Colonic mucosa (tissue), 4 donors: ENCODE data around the gene GKN2. TPM values are rescaled to one million over a fixed set of nuclear protein-coding genes. Genes with fewer than 3 reads are reported as not detected.
A peak's percentile ranks its signal among the peaks of the same experiment; 100 is the strongest.

ENCODE experiments used
- DNase-seq: peaks from one replicate; pipeline ENCODE4 v3.0.0-alpha.2; 2020
- H3K27ac ChIP-seq: fragments of 200-600 bp; one replicate; pipeline ENCODE4 v1.8.0; 2021
- H3K27me3 ChIP-seq: fragments of 200-600 bp; one replicate; pipeline ENCODE4 v1.8.0; 2021
- H3K36me3 ChIP-seq: fragments of 200-600 bp; one replicate; pipeline ENCODE4 v1.8.0; 2021
- H3K4me1 ChIP-seq: fragments of 200-600 bp; one replicate; pipeline ENCODE4 v1.8.0; 2021; ENCODE audit warnings: mild to moderate bottlenecking
- H3K4me3 ChIP-seq: fragments of 200-600 bp; one replicate; pipeline ENCODE4 v1.8.0; 2021
- H3K9ac ChIP-seq, 2 donors: one replicate each; pipeline ENCODE4 v1.7.0; 2013; ENCODE audit warnings: control low read depth in 2 of 2, low read depth in 2 of 2, low read length in 2 of 2
- H3K9me3 ChIP-seq: fragments of 200-600 bp; one replicate; pipeline ENCODE4 v1.8.0; 2021
- intact Hi-C: fragments of 100-400 bp; cut with DNase I; formaldehyde crosslinking; loops from one replicate; pipeline ENCODE4 v1.14.1; 2022
- total RNA-seq, 2 donors: library from RNA; stranded (reverse); fragmentation: NEBNext Ultra II Directional in 1 of 2; extraction: Animal tissue kit (Norgen Biotek cat#: 25700) in 1 of 2; gene quantifications; one replicate each; pipeline ENCODE4 v1.2.1, GENCODE V29; 2021
- TF ChIP-seq, protein P1 (sequence below): fragments of 200-600 bp; IDR thresholded peaks from one replicate; pipeline ENCODE4 v1.8.0; 2022; ENCODE audit warnings: antibody characterized with exemption, mild to moderate bottlenecking
- donor health status: healthy.
- donor health status: DM: no; HTN: no; CAD: no.
- donor health status: DM: no; HTN: no; CAD: no.

The GKN2 gene
- total RNA-seq, 2 donors from 2014 or later: 0.32 TPM; not detected in 1

DNA sequence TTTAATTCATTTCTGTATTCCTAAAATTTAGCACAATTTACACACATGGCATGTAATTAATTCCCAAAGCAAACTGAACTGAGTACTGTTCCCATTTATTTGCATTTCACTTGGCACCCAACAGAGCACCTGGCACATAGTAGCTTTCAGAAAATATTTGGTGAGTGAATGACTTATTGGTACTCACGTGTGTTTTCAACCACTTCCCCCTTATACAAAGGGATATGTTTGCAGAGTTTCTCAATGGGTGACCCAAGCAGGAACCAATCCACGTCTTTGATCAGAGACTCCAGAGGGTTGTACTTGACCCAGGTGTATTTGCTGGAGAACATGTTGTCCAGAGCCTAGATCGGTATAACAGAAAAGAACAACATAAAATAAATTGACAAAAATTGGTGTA, 6.6 kb downstream of the GKN2 start:
- H3K36me3 ChIP-seq: no peaks in the 10 kb centered on the region
- H3K4me1 ChIP-seq: no peaks in the 10 kb centered on the region
- no peaks in the 10 kb centered on the region for H3K9me3 ChIP-seq
- H3K27me3 ChIP-seq: no peaks in the 10 kb centered on the region
- intact Hi-C loops: loop anchor here (10.0 kb wide), 1 partner anchor 359 kb away; no protein-coding TSS in a partner anchor
- no peak for DNase-seq
- H3K9ac ChIP-seq: no peak overlapping the region
- TF ChIP-seq, protein P1, sequence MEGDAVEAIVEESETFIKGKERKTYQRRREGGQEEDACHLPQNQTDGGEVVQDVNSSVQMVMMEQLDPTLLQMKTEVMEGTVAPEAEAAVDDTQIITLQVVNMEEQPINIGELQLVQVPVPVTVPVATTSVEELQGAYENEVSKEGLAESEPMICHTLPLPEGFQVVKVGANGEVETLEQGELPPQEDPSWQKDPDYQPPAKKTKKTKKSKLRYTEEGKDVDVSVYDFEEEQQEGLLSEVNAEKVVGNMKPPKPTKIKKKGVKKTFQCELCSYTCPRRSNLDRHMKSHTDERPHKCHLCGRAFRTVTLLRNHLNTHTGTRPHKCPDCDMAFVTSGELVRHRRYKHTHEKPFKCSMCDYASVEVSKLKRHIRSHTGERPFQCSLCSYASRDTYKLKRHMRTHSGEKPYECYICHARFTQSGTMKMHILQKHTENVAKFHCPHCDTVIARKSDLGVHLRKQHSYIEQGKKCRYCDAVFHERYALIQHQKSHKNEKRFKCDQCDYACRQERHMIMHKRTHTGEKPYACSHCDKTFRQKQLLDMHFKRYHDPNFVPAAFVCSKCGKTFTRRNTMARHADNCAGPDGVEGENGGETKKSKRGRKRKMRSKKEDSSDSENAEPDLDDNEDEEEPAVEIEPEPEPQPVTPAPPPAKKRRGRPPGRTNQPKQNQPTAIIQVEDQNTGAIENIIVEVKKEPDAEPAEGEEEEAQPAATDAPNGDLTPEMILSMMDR: no peak
- H3K4me3 ChIP-seq: no peak overlapping the region
- no peak overlapping the region for H3K27ac ChIP-seq

DNA sequence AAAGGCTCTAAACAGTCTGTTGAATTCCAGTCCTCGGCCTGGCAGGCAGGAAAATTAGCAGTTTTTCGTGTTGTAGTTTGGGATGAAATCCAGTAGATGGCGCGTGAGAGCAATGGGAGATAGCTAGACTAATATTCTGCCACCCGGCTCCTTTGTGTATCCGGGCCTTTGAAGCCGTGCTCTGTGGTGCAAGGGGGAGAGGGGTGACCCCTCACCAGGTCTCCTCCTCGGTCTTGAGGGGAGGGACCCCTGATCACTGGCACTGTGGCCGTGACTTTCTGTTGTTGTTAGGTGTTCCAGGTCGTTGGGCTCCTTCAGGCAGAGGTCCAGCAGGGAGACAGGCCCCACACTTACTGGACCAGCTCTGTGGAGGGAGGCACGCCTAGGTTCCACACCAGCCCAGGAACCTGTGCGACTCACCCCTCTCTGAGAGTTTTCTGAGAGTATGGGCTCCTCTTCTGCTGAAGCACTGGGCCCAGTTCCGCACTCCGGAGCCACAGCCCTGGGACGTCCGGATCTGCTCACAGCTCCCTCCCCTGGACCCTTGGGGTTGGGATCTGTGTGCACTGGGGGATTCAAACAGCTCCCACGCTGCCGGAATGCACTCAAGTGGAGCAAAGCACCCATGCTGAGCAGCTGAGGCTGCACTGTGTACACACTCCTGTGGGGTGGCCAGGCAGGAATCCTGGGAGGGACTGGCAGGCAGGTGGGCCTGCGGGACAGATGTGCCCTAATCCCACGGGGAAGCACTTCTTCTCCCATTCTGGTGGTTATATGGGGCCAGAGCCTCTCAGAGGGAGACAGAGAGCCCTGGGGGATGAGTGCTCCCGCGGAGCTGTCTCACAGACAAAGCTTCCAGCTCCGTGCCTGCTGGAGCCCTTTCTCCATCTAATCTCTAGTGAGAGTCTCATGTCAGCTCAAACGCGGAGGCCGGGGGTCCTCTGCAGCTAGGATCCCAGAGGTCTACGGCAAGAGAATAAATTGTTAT, 8.8 kb downstream of the GKN2 start:
- Histone ChIP-seq H3K9ac (no peak overlapping the region), H3K27me3 (no peaks in the 10 kb centered on the region), H3K27ac (no peak overlapping the region)

DNA sequence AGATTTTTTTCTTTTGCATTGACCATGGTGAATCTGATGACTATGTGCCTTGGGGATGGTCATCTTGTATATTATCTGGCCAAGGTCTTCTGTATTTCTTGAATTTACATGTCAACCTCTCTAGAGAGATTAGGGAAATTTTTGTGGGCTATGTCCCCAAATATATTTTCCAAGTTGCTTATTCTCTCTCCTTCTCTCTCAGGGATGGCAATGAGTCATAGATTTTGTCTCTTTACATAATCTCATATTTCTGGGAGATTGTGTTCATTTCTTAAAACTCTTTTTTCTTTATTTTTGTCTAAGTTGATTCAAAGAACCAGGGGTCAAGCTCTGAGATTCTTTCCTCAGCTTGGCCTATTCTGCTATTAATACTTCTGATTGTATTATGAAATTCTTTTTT, 9.9 kb downstream of the GKN2 start:
- no peak overlapping the region for H3K27ac ChIP-seq
- H3K36me3 ChIP-seq: no peaks in the 10 kb centered on the region
- intact Hi-C loops: loop anchor here (10.0 kb wide), 1 partner anchor 362 kb away; no protein-coding TSS in a partner anchor
- no peaks in the 10 kb centered on the region for H3K9me3 ChIP-seq
- TF ChIP-seq, protein P1: no peak
- DNase-seq: no peak
- no peaks in the 10 kb centered on the region for H3K27me3 ChIP-seq
- no peak overlapping the region for H3K9ac ChIP-seq
- H3K4me1 ChIP-seq: no peaks in the 10 kb centered on the region
- H3K4me3 ChIP-seq: no peak overlapping the region

More for the DNA sequence above, 8.8 kb downstream of the GKN2 start:
- peak; percentile 65 for DNase-seq
- no peaks in the 10 kb centered on the region for H3K4me1 ChIP-seq
- intact Hi-C loops: loop anchor here (10.0 kb wide), 1 partner anchor 361 kb away; no protein-coding TSS in a partner anchor
- H3K9me3 ChIP-seq: no peaks in the 10 kb centered on the region
- H3K36me3 ChIP-seq: no peaks in the 10 kb centered on the region
- no peak overlapping the region for H3K4me3 ChIP-seq
- TF ChIP-seq, protein P1: peak; percentile 75

DNA sequence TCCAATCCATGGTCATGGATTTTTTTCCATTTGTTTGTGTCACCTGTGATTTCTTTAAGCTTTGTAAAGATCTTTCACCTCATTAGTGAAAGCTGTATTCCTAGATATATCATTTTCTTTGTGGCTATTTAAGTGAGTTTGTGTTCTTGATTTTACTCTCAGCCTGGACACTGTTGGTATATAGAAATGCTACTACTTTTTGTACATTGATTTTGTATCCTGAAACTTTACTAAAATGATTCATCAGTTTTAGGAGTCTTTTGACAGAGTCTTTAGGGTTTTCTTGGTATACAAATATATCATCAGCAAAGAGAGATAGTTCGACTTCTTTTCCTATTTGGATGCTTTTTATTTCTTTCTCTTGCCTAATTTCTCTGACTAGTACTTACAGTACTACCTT, 12.3 kb downstream of the GKN2 start:
- TF ChIP-seq, protein P1: no peak
- Histone ChIP-seq H3K4me3 (no peak overlapping the region), H3K4me1 (no peaks in the 10 kb centered on the region), H3K9me3 (no peaks in the 10 kb centered on the region), H3K27ac (no peak overlapping the region), H3K9ac (no peak overlapping the region), H3K36me3 (no peaks in the 10 kb centered on the region), H3K27me3 (no peaks in the 10 kb centered on the region)
- no peak for DNase-seq
- intact Hi-C loops: loop anchor here (10.0 kb wide), 1 partner anchor 364 kb away; no protein-coding TSS in a partner anchor

DNA sequence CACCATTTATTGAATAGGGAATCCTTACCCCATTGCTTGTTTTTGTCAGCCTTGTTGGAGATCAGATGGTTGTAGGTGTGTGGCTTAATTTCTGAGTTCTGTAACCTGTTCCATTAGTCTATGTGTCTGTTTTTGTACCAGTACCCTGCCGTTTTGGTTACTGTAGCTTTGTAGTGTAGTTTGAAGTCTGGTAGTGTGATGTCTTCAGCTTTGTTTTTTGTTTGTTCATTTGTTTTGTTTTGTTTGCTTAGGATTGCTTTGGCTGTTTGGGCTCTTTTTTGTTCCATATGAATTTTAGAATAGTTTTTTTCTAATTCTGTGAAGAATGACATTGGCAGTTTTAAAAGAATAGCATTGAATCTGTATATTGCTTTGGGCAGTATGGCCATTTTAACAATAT, 12.7 kb downstream of the GKN2 start:
- H3K27ac ChIP-seq: no peak overlapping the region
- H3K27me3 ChIP-seq: no peaks in the 10 kb centered on the region
- H3K4me1 ChIP-seq: no peaks in the 10 kb centered on the region
- no peak for DNase-seq
- H3K9ac ChIP-seq: no peak overlapping the region
- H3K9me3 ChIP-seq: no peaks in the 10 kb centered on the region
- H3K36me3 ChIP-seq: no peaks in the 10 kb centered on the region
- no peak overlapping the region for H3K4me3 ChIP-seq
- intact Hi-C loops: loop anchor here (10.0 kb wide), 1 partner anchor 365 kb away; no protein-coding TSS in a partner anchor
- TF ChIP-seq, protein P1: no peak
